PC-9 (cell line): ENCODE results near the gene BLOC1S4. TPM values are rescaled to one million over a fixed set of nuclear protein-coding genes. Genes with fewer than 3 reads are reported as not detected.

Source experiments
- BruUV-seq: library from RNA; stranded (reverse); fragments of 400-500 nt; replicated peaks from 2 replicates; lab custom pipeline; 2021; lab: Mats Ljungman, UMichigan
- CTCF ChIA-PET: fragments of 300-600 bp; sonication (Branson Sonifier 250); formaldehyde crosslinking; loops from one replicate; lab custom pipeline; 2022; ENCODE audit warnings: antibody characterized with exemption; lab: Charles Lee
- POLR2A ChIA-PET: fragments of 300-600 bp; sonication (Branson Sonifier 250); formaldehyde crosslinking; loops from one replicate; lab custom pipeline; 2022; ENCODE audit warnings: antibody characterized with exemption; ENCODE audit not compliant: unreplicated experiment; lab: Charles Lee
- DNase-seq, 2 experiments: peaks; one replicate each; pipeline versions ENCODE4 v3.0.0 to v3.0.0-alpha.2; 2015 to 2022; ENCODE audit warnings: mixed read lengths in 1 of 2
- H2AFZ ChIP-seq: fragments of 200-600 bp; sonication (generic); 2 replicates; pipeline ENCODE4 v1.8.1; 2017; ENCODE audit warnings: antibody characterized with exemption
- H3F3A ChIP-seq: fragments of 200-600 bp; sonication (generic); 2 replicates; pipeline ENCODE4 v1.8.1; 2017; ENCODE audit warnings: antibody characterized with exemption, mild to moderate bottlenecking, low read depth; ENCODE audit not compliant: insufficient read depth
- H3K27ac ChIP-seq: fragments of 200-600 bp; sonication (generic); 2 replicates; pipeline ENCODE4 v1.6.1; 2016; ENCODE audit warnings: mixed run types
- H3K27me3 ChIP-seq: fragments of 200-600 bp; sonication (generic); 2 replicates; pipeline ENCODE4 v1.6.1; 2016; ENCODE audit warnings: low read depth, mixed run types; ENCODE audit not compliant: insufficient read depth
- H3K36me3 ChIP-seq: fragments of 200-600 bp; sonication (generic); 2 replicates; pipeline ENCODE4 v1.6.1; 2016; ENCODE audit warnings: low read depth, mixed run types
- H3K4me1 ChIP-seq: fragments of 200-600 bp; sonication (generic); replicated peaks from 2 replicates; pipeline ENCODE4 v1.6.1; 2016; ENCODE audit warnings: mixed run types; ENCODE audit not compliant: insufficient read depth
- H3K4me2 ChIP-seq: fragments of 200-600 bp; sonication (generic); 2 replicates; pipeline ENCODE4 v1.6.1; 2017; ENCODE audit warnings: mixed run types
- H3K4me3 ChIP-seq: fragments of 200-600 bp; sonication (generic); 2 replicates; pipeline ENCODE4 v1.6.1; 2016; ENCODE audit warnings: mixed run types
- H3K79me2 ChIP-seq: fragments of 200-600 bp; sonication (generic); 2 replicates; pipeline ENCODE4 v1.6.1; 2017; ENCODE audit warnings: low read depth, mixed run types
- H3K9me2 ChIP-seq: fragments of 200-600 bp; sonication (generic); 2 replicates; pipeline ENCODE4 v1.8.1; 2017; ENCODE audit warnings: mild to moderate bottlenecking; ENCODE audit not compliant: insufficient read depth
- H3K9me3 ChIP-seq: fragments of 200-600 bp; sonication (generic); 2 replicates; pipeline ENCODE4 v1.8.1; 2016; ENCODE audit warnings: low read depth; ENCODE audit not compliant: insufficient read depth
- H4K20me1 ChIP-seq: fragments of 200-600 bp; sonication (generic); 2 replicates; pipeline ENCODE4 v1.8.1; 2017; ENCODE audit not compliant: insufficient read depth
- EZH2 ChIP-seq: fragments of 200-600 bp; sonication (generic); IDR thresholded peaks from 2 replicates; pipeline ENCODE4 v1.8.0; 2017; ENCODE audit warnings: antibody characterized with exemption, low read depth
- intact Hi-C: fragments of 100-400 bp; cut with micrococcal nuclease; formaldehyde crosslinking; loops from one replicate; pipeline ENCODE4 v1.10.0; 2022; ENCODE audit not compliant: unreplicated experiment
- total RNA-seq: library from RNA; stranded (reverse); gene quantifications from 2 replicates; pipeline ENCODE4 v1.2.3, GENCODE V29; 2021
- TF ChIP-seq, protein P1 (sequence below): fragments of 200-600 bp; sonication (generic); conservative IDR thresholded peaks from 2 replicates; pipeline ENCODE4 v1.6.1; 2017; ENCODE audit warnings: mixed run types, antibody characterized with exemption, mild to moderate bottlenecking, moderate library complexity

Gene BLOC1S4
- total RNA-seq, 1 experiment from 2014 or later: 11.7 TPM

DNA sequence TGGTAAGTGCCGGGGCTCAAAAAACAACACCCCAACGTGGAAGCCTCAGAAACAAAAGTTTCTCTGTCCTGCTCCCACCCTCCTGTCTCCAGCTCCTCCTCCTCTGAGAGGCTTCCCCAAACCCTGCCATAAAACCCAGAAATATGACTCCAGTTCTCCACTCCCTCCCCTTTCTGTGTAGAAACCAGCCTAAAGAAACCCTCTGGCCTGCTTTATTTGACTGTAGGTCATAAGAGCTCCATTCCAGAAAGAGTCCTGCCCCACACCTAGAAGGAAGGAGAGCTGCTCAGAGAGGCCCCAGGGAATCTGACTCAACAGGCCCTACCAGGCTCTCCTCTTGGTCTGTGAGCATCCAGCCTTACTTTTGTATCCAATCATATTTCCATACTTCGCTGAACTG is 23.2 kb upstream of the BLOC1S4 start:
- H3K4me3 ChIP-seq: peak overlapping the region; percentile 86
- peaks cover 29% of the 10 kb centered on the region for H4K20me1 ChIP-seq
- ChIA-PET CTCF (no interaction called here), POLR2A (interaction anchor here (0.6 to 1.1 kb wide), 5 partner anchors 19 to 495 kb away, joined by 3 to 28 read pairs (median 3); a partner anchor contains a TSS)
- BruUV-seq: no TSS peak
- peak overlapping the region; percentile 99 for H3K4me2 ChIP-seq
- H3K9me2 ChIP-seq: no peaks in the 10 kb centered on the region
- no peaks in the 10 kb centered on the region for H3K27me3 ChIP-seq
- no peak for TF ChIP-seq EZH2
- TF ChIP-seq, protein P1, sequence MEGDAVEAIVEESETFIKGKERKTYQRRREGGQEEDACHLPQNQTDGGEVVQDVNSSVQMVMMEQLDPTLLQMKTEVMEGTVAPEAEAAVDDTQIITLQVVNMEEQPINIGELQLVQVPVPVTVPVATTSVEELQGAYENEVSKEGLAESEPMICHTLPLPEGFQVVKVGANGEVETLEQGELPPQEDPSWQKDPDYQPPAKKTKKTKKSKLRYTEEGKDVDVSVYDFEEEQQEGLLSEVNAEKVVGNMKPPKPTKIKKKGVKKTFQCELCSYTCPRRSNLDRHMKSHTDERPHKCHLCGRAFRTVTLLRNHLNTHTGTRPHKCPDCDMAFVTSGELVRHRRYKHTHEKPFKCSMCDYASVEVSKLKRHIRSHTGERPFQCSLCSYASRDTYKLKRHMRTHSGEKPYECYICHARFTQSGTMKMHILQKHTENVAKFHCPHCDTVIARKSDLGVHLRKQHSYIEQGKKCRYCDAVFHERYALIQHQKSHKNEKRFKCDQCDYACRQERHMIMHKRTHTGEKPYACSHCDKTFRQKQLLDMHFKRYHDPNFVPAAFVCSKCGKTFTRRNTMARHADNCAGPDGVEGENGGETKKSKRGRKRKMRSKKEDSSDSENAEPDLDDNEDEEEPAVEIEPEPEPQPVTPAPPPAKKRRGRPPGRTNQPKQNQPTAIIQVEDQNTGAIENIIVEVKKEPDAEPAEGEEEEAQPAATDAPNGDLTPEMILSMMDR: no peak
- H3K4me1 ChIP-seq: peaks cover 65% of the 10 kb centered on the region
- peaks cover 48% of the 10 kb centered on the region for H3K79me2 ChIP-seq
- DNase-seq: peak; percentile 70 to 94
- intact Hi-C loops: no loop called here
- H3K9me3 ChIP-seq: no peaks in the 10 kb centered on the region
- H3F3A ChIP-seq: peaks cover 74% of the 10 kb centered on the region
- H2AFZ ChIP-seq: no peak overlapping the region
- H3K36me3 ChIP-seq: peaks cover 21% of the 10 kb centered on the region
- peak overlapping the region; percentile 100 for H3K27ac ChIP-seq

DNA sequence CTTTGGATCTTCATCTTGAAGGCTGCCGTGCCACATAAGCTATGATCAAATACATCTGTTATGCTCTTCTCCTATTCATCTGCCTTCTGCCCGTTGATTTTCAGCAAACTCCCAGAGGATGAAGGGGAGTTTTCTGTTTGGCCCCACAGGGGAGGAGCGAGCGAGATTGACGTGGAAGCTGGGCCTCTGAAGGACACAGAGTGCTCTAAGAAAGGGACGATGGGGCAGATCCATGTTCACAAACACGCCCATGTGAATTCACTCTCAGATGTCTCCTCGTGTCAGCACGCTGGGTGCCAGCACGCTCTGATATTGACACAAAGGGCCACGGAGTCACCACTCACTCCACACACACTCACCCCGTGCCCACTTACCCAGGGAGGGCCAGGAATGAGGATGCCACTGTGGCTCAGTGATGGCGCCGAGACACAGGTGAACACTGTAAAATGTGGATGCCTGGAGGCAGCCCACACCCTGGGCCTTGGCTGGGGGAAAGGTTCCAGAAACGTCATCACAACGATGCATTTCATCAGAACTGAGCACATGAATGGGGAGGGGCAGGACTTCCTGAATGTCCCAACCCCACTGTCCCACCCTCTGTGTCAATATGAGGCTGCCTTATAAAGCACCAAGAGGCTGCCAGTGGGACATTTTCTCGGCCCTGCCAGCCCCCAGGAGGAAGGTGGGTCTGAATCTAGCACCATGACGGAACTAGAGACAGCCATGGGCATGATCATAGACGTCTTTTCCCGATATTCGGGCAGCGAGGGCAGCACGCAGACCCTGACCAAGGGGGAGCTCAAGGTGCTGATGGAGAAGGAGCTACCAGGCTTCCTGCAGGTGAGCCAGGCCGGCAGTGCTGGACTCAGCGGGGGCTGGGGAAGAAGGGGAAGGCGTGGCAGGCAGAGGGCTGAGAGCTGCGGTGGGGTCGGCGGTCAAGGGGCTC is 22.5 kb upstream of the BLOC1S4 start, which contains the start of gene S100P:
Gene S100P (plus strand): TSS at position 648 of the 946 bp plus-strand sequence. CDS start 55 bp downstream, at position 703.
- TF ChIP-seq EZH2: no peak
- H3K9me2 ChIP-seq: no peaks in the 10 kb centered on the region
- peaks cover 58% of the 10 kb centered on the region for H3K4me1 ChIP-seq
- ChIA-PET POLR2A (interaction anchor here (0.6 to 1.1 kb wide), 9 partner anchors 16 to 495 kb away, joined by 3 to 28 read pairs (median 3); partner anchors contain the start of gene MRFAP1L1), CTCF (interaction anchor here (1.3 kb wide), 1 partner anchor 19 kb away, joined by 3 read pairs; no protein-coding TSS in a partner anchor)
- H3K79me2 ChIP-seq: peaks cover 48% of the 10 kb centered on the region
- intact Hi-C loops: no loop called here
- DNase-seq: peak; percentile 81 to 91
- H4K20me1 ChIP-seq: peaks cover 29% of the 10 kb centered on the region
- peaks cover 21% of the 10 kb centered on the region for H3K36me3 ChIP-seq
- H3F3A ChIP-seq: peaks cover 74% of the 10 kb centered on the region
- H3K9me3 ChIP-seq: no peaks in the 10 kb centered on the region
- H3K4me2 ChIP-seq: peak within 1 kb of the TSS; percentile 99
- H3K27me3 ChIP-seq: no peaks in the 10 kb centered on the region
- H2AFZ ChIP-seq: no peak within 1 kb of the TSS
- BruUV-seq: TSS peak; percentile 86
- peak within 1 kb of the TSS; percentile 100 for H3K27ac ChIP-seq
- peak within 1 kb of the TSS; percentile 86 for H3K4me3 ChIP-seq

DNA sequence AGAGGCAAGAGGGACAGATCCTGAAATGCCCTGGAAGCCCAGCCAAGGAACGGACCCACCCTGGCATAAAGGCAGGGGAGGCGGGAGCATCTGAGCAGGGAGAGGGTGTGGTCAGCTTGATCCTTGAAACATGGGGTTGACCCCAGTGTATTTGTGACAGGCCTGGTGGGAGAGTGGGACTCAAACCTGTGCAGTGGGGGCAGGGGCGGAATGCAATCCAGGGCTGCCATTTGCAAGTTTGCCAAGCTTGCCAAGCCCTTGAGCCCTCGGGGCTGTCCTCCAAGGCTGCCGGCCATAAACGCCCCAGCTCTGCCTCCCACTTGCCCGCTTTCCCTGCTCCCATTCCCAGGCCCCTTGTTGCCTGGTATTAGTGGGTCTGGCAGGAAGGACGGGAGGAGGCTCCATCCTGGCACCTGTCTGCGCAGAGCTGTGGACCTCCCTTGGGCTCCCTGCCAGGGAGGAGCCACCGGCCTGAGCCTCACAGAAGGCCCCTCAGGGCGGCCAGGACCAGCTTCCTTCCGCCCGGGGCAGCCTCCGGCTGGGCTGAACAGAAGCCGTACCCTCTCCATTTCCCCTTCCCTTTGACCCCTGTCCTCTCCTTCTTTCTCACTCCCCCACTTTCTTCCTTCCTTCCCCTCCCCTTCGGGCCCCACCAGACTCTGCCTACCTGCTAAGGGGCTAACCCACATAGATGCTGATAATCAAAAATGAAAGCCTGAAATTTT is 21.6 kb upstream of the BLOC1S4 start:
- ChIA-PET CTCF (interaction anchor here (0.9 to 1.3 kb wide), 2 partner anchors 20 to 1110 kb away, joined by 3 to 7 read pairs; no protein-coding TSS in a partner anchor), POLR2A (interaction anchor here (0.6 to 0.8 kb wide), 5 partner anchors 15 to 248 kb away, joined by 3 to 7 read pairs (median 3); partner anchors contain the start of gene MRFAP1L1)
- H3K9me2 ChIP-seq: no peaks in the 10 kb centered on the region
- peak in 1 of 2 experiments; percentile 44 for DNase-seq
- peaks cover 29% of the 10 kb centered on the region for H4K20me1 ChIP-seq
- peaks cover 53% of the 10 kb centered on the region for H3K4me1 ChIP-seq
- H2AFZ ChIP-seq: no peak overlapping the region
- peak overlapping the region; percentile 86 for H3K4me3 ChIP-seq
- peaks cover 48% of the 10 kb centered on the region for H3K79me2 ChIP-seq
- intact Hi-C loops: no loop called here
- TF ChIP-seq, protein P1: no peak
- no peak for TF ChIP-seq EZH2
- H3K27me3 ChIP-seq: no peaks in the 10 kb centered on the region
- peak overlapping the region; percentile 100 for H3K27ac ChIP-seq
- peak overlapping the region; percentile 99 for H3K4me2 ChIP-seq
- H3K36me3 ChIP-seq: peaks cover 21% of the 10 kb centered on the region
- peaks cover 78% of the 10 kb centered on the region for H3F3A ChIP-seq
- H3K9me3 ChIP-seq: no peaks in the 10 kb centered on the region
- no TSS peak for BruUV-seq
